Measurements from ENCODE around the gene MZT2B.
"Not testable (repeated sequence)": the region's sequence is repeated elsewhere in the genome, so short reads cannot be mapped to it uniquely, and the experiment has no call there.

Gene MZT2B

GRCh38 chr2:130180404-130181324, 1.4 kb upstream of the MZT2B start:
- DNase-seq (ENCODE audit: low spot score) = not testable (repeated sequence)

GRCh38 chr2:130181325-130181879, 660 bp upstream of the MZT2B start, which contains the start of gene SMPD4:
Gene SMPD4, minus strand, starts transcription at chr2:130181602. Its CDS starts 5,010 bp downstream, at chr2:130176592.
- peak; percentile 98 for DNase-seq (ENCODE audit: low spot score)

DNA sequence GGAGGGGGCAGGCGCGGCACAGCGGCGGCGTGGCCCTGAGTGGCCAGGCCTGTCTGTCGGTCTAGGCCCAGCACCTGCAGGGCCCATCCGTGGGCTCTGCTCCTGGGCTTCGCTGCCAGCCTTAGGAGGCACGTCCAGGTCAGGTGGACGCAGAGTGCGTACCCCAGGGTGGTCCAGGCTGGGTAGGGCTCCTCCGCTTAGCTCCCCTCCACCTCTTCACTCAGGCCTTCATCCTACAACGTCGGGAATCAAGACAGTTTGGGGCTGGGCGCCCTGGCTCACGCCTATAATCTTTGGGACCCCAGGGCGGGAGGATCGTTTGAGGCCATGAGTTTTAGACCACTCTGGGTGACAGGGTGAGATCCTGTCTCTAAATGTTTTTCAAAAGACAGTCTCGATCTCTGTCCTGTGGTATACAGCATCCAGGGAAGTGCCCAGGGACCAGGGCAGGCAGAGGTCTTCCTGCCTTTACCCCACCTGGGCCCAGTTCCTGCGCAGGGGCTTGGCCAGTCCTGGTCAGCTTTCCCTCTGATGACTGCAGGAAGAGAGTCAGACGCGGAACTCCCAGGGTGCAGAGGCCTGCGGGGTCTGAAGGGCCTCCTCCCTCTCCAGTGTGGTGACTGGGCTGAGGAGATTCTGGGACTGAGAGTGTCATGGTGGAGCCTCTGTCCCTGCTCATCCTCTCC, 907 bp downstream of the MZT2B start:
- DNase-seq (ENCODE audit: low spot score) = not testable (repeated sequence)

DNA sequence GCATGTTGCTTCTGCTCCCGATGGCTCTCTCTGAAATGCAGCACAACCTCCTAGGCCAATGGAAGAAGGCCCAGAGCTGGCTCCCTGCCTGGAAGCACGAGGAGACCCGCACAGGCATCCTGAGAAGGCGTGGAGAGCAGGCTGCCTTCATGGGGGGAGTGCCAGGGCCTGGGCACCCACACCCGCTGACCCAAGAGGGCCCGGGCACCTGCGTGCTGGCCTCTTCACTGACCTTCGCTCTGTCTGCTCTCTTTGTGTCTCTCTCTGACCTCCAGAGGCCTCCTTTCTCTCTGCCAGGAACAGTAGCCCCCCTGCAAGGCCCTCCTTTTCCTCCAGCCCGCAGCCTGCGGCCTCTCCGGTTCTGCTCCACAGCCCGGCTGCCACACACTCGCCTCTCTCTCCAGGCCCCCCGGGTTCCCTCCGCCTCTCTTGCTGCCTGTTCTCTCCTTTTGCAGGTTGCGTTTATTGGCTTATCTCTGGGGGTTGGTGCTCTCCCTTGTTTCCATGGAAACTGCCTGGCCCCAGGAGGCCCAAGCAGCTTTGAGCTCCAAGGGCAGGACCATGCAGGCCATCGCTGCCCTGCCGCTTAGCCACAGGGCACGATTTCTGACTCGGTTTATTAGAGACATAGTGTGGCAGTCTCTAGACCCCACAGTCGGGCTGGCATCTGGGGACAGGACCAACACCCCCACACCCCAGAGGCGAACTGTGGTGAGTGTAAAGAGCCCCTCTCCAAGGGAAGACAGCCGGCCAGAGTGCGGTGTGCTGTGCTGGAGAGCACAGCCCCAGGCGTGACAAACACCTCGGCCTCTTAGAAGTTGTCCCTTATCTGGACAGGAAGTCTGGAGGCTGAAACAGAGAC, 1.7 kb downstream of the MZT2B start:
- DNase-seq (ENCODE audit: low spot score) = no peak

DNA sequence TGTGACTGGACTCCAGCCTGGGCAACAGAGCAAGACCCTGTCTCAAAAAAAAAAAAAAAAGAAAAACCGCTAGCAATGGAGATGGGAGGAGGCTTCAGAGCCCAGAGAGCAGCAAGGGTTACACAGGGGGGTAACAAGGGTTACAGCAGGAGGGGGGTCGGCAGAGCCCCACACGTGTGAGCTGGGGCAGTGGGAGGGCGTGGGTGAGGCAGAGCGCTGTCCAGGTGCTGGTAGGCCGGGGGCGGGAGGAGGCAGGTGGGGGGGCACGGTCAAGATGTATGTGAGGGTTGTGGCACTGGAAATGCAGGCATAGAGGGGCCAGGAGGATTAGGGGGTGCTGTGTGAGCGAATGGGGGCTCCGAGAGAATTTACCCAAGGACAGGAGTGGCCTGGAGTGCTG, 3.4 kb downstream of the MZT2B start:
- DNase-seq (ENCODE audit: low spot score) = no peak

GRCh38 chr2:130185896-130186295, 3.8 kb downstream of the MZT2B start:
- no peak for DNase-seq (ENCODE audit: low spot score)

GRCh38 chr2:130186391-130186790, 4.3 kb downstream of the MZT2B start:
- no peak for DNase-seq (ENCODE audit: low spot score)

- no peak for DNase-seq (ENCODE audit: low spot score)
Measured at GRCh38 chr2:130187268-130187667, 5.2 kb downstream of the MZT2B start.

DNA sequence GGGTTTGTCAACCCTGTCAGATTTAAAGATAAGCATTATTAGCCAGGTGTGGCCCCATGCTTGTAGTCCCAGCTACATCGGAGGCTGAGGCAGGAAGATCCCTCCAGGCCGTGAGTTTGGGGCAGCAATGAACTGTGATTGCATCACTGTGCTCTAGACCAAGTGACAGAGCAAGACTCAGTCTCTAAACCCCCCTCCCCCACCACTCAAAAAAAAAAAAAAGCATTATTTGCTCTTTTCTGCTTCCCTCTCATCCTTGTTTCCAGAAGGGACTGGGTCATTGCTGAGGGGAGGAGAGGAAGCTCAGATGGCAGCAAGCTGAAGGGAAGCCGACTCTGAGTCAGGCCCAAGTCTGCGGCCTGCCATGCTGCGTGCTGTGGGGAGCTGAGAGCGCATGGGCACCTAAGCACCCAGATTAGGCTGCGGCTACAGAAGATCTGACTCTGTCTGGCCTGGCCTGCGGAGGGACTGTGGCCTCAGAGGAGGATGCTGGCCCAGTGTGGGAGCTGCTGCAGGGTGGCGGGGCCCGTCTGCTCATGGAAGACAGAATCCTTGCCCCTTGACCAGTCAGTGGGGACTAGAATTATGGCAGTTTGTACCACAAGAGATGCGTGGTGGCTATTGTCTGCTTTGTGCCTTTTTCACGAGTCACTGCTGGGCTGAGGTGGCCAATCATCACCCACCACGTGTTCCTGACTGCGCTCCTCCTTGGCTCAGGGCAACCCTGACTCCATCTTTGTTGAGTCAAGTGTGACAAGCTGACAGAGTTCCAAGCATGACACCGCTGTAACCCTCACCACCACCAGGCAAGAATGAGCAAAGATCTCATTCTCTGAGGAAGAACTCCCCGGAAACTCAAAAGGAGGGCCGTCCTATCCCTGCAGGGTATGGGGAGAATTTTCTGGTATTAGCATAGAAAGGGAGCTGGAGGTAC, 6.1 kb downstream of the MZT2B start:
- not testable (repeated sequence) for DNase-seq (ENCODE audit: low spot score)

- DNase-seq (ENCODE audit: low spot score) = not testable (repeated sequence)
Measured at GRCh38 chr2:130188958-130189357, 6.9 kb downstream of the MZT2B start.

GRCh38 chr2:130190237-130190636, 8.2 kb downstream of the MZT2B start:
- no peak for DNase-seq (ENCODE audit: low spot score)

DNA sequence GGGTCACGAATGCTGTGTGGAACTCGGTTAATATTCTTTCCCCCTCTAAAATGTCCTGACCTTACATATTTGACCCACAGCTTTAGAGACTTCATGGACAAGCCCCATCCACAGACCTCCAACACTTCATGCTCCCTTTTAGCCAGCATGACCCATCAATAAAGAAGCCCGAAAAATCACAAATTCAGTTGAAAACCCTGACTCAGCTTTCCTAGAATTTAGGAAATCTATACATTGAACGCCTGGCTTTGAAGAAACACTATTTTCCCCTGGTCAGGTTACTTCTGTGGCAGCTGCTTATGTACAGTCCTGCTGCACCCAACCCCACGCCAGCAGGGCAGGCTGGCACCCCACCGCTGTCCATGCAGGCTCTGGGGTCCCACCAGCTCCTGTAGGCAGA, 9.3 kb downstream of the MZT2B start:
- not testable (repeated sequence) for DNase-seq (ENCODE audit: low spot score)

- not testable (repeated sequence) for DNase-seq (ENCODE audit: low spot score)
Measured at GRCh38 chr2:130192451-130192850, 10.4 kb downstream of the MZT2B start.

- DNase-seq (ENCODE audit: low spot score) = not testable (repeated sequence)
Measured at GRCh38 chr2:130193824-130194223, 11.8 kb downstream of the MZT2B start.

GRCh38 chr2:130195089-130195635, 13.1 kb downstream of the MZT2B start:
- not testable (repeated sequence) for DNase-seq (ENCODE audit: low spot score)

GRCh38 chr2:130196052-130196451, 14.0 kb downstream of the MZT2B start:
- not testable (repeated sequence) for DNase-seq (ENCODE audit: low spot score)

DNA sequence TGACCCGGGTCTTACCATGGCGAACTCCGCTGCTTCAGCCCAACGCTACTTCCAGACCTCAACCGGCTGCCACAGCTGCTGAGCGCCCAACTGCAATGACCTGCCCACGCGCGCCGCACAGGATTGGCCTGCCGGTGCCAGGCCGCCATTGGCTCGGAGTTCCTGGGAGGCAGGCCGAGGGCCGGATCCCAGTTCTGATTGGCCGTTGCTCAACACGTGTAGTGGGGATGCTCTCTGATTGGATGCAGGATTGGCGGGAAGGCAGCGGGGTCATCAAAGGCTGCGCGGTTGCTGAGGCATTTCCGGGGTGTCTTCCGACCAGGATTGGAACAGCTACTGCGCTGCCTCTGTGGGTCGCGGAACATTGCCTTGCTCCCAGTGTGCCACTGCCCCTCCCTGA, 16.3 kb downstream of the MZT2B start, which contains the start of gene TUBA3E:
Gene TUBA3E (minus strand): TSS at position 97 of the 400 bp plus-strand sequence. CDS start 79 bp downstream, at position 18.
- no peak for DNase-seq (ENCODE audit: low spot score)

GRCh38 chr2:130202518-130202917, 20.5 kb downstream of the MZT2B start:
- not testable (repeated sequence) for DNase-seq (ENCODE audit: low spot score)

GRCh38 chr2:130203150-130203549, 21.1 kb downstream of the MZT2B start:
- not testable (repeated sequence) for DNase-seq (ENCODE audit: low spot score)

- DNase-seq (ENCODE audit: low spot score) = not testable (repeated sequence)
Measured at GRCh38 chr2:130207051-130207450, 25.0 kb downstream of the MZT2B start.

Data from CD4-positive, alpha-beta T cell treated with Interleukin-15 for 4 hours (primary cell).